Loucy (cell line): Measurements from ENCODE around the gene HEXD.

Experiments used
- EZH2phosphoT487 ChIP-seq: fragments of 200-600 bp; IDR thresholded peaks from 2 replicates; pipeline ENCODE4 v1.6.1; 2018; ENCODE audit warnings: antibody characterized with exemption, mild to moderate bottlenecking, moderate library complexity, borderline replicate concordance
- TF ChIP-seq, protein P1 (sequence below): fragments of 200-600 bp; sonication (generic); conservative IDR thresholded peaks from 2 replicates; pipeline ENCODE4 v1.5.1; 2014; ENCODE audit warnings: mild to moderate bottlenecking, antibody characterized with exemption, low read length

- TF ChIP-seq, protein P1, sequence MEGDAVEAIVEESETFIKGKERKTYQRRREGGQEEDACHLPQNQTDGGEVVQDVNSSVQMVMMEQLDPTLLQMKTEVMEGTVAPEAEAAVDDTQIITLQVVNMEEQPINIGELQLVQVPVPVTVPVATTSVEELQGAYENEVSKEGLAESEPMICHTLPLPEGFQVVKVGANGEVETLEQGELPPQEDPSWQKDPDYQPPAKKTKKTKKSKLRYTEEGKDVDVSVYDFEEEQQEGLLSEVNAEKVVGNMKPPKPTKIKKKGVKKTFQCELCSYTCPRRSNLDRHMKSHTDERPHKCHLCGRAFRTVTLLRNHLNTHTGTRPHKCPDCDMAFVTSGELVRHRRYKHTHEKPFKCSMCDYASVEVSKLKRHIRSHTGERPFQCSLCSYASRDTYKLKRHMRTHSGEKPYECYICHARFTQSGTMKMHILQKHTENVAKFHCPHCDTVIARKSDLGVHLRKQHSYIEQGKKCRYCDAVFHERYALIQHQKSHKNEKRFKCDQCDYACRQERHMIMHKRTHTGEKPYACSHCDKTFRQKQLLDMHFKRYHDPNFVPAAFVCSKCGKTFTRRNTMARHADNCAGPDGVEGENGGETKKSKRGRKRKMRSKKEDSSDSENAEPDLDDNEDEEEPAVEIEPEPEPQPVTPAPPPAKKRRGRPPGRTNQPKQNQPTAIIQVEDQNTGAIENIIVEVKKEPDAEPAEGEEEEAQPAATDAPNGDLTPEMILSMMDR: no peak
- TF ChIP-seq EZH2phosphoT487: no peak
These were observed 14.2 kb upstream of the HEXD start for GRCh38 chr17:82403662-82404660.
